ENCODE data around the gene PEDS1.
"Not testable (repeated sequence)": the region's sequence is repeated elsewhere in the genome, so short reads cannot be mapped to it uniquely, and the experiment has no call there.

PEDS1 gene

DNA sequence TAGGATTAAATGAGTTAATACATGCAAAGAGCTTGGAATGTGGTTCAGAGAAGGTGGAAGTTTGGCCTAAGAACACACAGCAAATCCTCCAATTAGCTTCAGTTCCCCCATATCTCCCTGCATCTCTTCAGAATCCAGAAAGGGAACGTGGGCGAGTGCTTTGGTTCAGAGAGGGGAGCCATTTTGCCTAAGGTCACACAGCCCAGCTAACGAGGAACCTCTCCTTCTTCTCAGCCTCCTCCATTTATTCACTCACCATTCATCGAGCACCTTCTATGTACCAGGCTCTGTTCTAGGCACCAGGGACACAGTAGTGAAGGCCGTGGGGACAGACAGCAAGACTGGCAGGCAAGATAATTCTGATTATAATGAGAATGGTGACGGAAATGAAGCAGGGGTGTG is 34.8 kb upstream of the PEDS1 start:
- Histone ChIP-seq H3K27me3 (ENCODE audit: control insufficient read depth, insufficient read depth, low read length) (no peaks in the 10 kb centered on the region), H3K9ac (ENCODE audit: low read length) (no peak overlapping the region), H3K27ac (ENCODE audit: low read depth, low read length) (no peak overlapping the region), H3K4me1 (ENCODE audit: control insufficient read depth, insufficient read depth, low read length) (peaks cover 3% of the 10 kb centered on the region), H3K36me3 (ENCODE audit: control insufficient read depth, insufficient read depth, low read length) (no peaks in the 10 kb centered on the region), H3K4me3 (ENCODE audit: low read length) (no peak overlapping the region)

DNA sequence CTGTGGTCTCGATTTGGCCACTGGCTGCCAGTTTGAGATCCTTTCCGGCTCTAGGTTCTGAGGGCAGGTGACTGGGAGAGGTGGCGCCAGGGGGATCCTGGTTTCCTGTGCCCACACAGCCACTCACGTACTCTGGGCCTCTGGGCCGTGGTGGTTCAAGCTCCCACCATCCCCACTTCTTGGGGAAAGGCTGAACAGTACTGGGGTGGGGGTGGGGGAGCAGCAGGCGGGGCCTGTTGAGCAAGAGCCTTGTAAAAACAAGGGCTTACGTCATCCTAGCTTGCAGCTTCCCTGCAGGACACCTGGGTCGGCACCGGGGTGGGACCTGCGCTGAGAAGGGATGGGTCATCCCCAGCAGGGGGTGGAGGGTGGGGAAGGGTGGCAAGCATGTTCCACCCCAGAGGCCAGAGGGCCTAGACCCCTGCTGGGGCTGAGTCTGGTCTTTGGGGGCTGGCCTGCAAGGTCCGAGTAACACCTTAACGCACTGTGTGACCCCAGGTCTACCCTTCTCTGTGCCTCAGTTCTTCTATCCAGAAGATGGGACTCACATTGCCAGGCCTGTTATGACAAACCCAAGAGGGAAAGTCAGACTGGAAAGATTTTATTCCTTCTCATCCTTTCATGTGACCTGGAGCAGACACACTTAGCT is 34.0 kb upstream of the PEDS1 start:
- Histone ChIP-seq H3K27me3 (ENCODE audit: control insufficient read depth, insufficient read depth, low read length) (no peaks in the 10 kb centered on the region), H3K4me1 (ENCODE audit: control insufficient read depth, insufficient read depth, low read length) (no peaks in the 10 kb centered on the region), H3K27ac (ENCODE audit: low read depth, low read length) (no peak overlapping the region), H3K4me3 (ENCODE audit: low read length) (no peak overlapping the region), H3K36me3 (ENCODE audit: control insufficient read depth, insufficient read depth, low read length) (no peaks in the 10 kb centered on the region), H3K9ac (ENCODE audit: low read length) (no peak overlapping the region)

DNA sequence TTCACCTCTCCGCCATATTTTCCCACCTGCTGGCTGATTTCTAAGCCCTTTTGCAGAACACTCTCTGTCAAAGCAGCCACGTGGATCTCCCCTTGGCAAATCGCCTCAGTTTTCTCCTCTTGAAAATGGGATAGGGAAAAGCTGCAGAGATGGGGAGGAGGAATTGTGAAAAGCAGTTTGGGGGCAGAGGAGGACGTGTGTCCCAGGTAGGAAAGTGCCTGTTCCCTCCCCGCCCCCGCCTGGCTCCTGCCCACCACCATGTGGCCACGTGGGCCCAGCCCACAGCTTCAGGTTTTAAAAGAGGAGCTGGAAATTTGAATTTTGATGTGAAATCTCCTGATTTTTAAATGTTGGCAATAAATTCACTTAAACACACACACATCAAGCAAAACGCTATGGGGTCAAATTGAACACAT is 33.5 kb upstream of the PEDS1 start:
- Histone ChIP-seq H3K27me3 (ENCODE audit: control insufficient read depth, insufficient read depth, low read length) (no peaks in the 10 kb centered on the region), H3K4me1 (ENCODE audit: control insufficient read depth, insufficient read depth, low read length) (no peaks in the 10 kb centered on the region), H3K27ac (ENCODE audit: low read depth, low read length) (no peak overlapping the region), H3K4me3 (ENCODE audit: low read length) (no peak overlapping the region), H3K9ac (ENCODE audit: low read length) (no peak overlapping the region), H3K36me3 (ENCODE audit: control insufficient read depth, insufficient read depth, low read length) (no peaks in the 10 kb centered on the region)

- H3K9ac ChIP-seq (ENCODE audit: low read length), result no peak overlapping the region
- H3K4me1 ChIP-seq (ENCODE audit: control insufficient read depth, insufficient read depth, low read length), result no peaks in the 10 kb centered on the region
- no peak overlapping the region for H3K4me3 ChIP-seq (ENCODE audit: low read length)
- no peaks in the 10 kb centered on the region for H3K36me3 ChIP-seq (ENCODE audit: control insufficient read depth, insufficient read depth, low read length)
- H3K27me3 ChIP-seq (ENCODE audit: control insufficient read depth, insufficient read depth, low read length), result no peaks in the 10 kb centered on the region
- no peak overlapping the region for H3K27ac ChIP-seq (ENCODE audit: low read depth, low read length)
These were observed 32.8 kb upstream of the PEDS1 start for GRCh38 chr20:50186151-50186885.

DNA sequence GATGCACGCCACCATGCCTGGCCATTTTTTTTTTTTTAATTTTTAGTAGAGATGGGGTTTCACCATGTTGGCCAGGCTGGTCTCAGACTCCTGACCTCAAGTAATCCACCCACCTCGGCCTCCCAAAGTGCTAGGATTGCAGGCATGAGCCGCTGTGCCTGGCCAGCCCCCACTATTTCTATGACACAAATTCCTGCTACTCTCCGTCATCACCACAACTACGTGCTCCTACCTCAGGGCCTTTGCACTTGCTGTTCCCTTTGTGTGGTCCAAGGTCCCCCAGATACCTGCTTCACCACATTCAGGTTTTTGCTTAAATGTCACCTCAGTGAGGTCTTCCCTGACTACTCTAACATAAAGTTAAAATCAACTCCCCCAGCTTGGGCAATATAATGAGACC is 31.9 kb upstream of the PEDS1 start:
- Histone ChIP-seq H3K4me3 (ENCODE audit: low read length) (no peak overlapping the region), H3K27me3 (ENCODE audit: control insufficient read depth, insufficient read depth, low read length) (no peaks in the 10 kb centered on the region), H3K27ac (ENCODE audit: low read depth, low read length) (no peak overlapping the region), H3K4me1 (ENCODE audit: control insufficient read depth, insufficient read depth, low read length) (no peaks in the 10 kb centered on the region), H3K36me3 (ENCODE audit: control insufficient read depth, insufficient read depth, low read length) (no peaks in the 10 kb centered on the region), H3K9ac (ENCODE audit: low read length) (no peak overlapping the region)

GRCh38 chr20:50182346-50182745 is 28.8 kb upstream of the PEDS1 start:
- H3K36me3 ChIP-seq (ENCODE audit: control insufficient read depth, insufficient read depth, low read length), result no peaks in the 10 kb centered on the region
- no peak overlapping the region for H3K4me3 ChIP-seq (ENCODE audit: low read length)
- no peaks in the 10 kb centered on the region for H3K4me1 ChIP-seq (ENCODE audit: control insufficient read depth, insufficient read depth, low read length)
- H3K9ac ChIP-seq (ENCODE audit: low read length), result no peak overlapping the region
- no peak overlapping the region for H3K27ac ChIP-seq (ENCODE audit: low read depth, low read length)
- no peaks in the 10 kb centered on the region for H3K27me3 ChIP-seq (ENCODE audit: control insufficient read depth, insufficient read depth, low read length)

DNA sequence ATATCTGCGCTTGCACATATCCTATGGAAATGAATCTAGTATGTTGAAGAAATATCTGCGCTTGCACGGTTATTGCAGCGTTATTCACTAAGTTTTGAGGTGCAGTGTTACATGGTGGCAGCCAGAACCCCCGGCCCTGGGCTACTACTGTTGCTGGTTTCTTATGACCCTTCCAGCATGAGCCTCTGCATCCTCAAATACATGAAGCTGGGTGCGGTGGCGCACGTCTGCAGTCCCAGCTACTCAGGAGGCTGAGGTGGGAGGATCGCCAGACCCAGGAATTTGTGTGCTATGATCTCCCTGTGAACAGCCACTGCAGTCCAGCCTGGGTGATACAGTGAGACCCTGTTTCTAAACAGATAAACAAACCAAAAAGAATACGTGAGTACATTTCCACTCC is 27.8 kb upstream of the PEDS1 start:
- no peak overlapping the region for H3K4me3 ChIP-seq (ENCODE audit: low read length)
- no peaks in the 10 kb centered on the region for H3K36me3 ChIP-seq (ENCODE audit: control insufficient read depth, insufficient read depth, low read length)
- no peak overlapping the region for H3K27ac ChIP-seq (ENCODE audit: low read depth, low read length)
- H3K27me3 ChIP-seq (ENCODE audit: control insufficient read depth, insufficient read depth, low read length), result no peaks in the 10 kb centered on the region
- no peak overlapping the region for H3K9ac ChIP-seq (ENCODE audit: low read length)
- H3K4me1 ChIP-seq (ENCODE audit: control insufficient read depth, insufficient read depth, low read length), result no peaks in the 10 kb centered on the region

DNA sequence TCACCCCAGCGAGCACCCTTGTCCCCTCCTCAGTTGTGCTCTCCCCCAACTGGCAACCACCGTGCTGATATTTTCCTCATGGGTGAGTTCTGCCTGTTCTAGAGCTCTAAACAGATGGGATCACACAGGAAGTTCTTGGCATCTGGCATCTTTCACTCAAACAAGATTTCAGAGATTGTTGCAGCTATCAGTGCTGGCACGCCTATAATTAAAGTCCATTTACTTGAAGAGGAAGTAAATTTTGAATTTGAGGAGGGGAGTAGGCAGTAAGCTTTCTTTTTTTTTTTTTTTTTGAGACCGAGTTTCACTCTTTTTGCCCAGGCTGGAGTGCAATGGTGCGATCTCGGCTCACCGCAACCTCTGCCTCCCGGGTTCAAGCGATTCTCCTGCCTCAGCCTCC is 25.1 kb upstream of the PEDS1 start:
- not testable (repeated sequence) for H3K36me3 ChIP-seq (ENCODE audit: control insufficient read depth, insufficient read depth, low read length); H3K27ac ChIP-seq (ENCODE audit: low read depth, low read length); H3K4me3 ChIP-seq (ENCODE audit: low read length); H3K27me3 ChIP-seq (ENCODE audit: control insufficient read depth, insufficient read depth, low read length); H3K4me1 ChIP-seq (ENCODE audit: control insufficient read depth, insufficient read depth, low read length); H3K9ac ChIP-seq (ENCODE audit: low read length)

DNA sequence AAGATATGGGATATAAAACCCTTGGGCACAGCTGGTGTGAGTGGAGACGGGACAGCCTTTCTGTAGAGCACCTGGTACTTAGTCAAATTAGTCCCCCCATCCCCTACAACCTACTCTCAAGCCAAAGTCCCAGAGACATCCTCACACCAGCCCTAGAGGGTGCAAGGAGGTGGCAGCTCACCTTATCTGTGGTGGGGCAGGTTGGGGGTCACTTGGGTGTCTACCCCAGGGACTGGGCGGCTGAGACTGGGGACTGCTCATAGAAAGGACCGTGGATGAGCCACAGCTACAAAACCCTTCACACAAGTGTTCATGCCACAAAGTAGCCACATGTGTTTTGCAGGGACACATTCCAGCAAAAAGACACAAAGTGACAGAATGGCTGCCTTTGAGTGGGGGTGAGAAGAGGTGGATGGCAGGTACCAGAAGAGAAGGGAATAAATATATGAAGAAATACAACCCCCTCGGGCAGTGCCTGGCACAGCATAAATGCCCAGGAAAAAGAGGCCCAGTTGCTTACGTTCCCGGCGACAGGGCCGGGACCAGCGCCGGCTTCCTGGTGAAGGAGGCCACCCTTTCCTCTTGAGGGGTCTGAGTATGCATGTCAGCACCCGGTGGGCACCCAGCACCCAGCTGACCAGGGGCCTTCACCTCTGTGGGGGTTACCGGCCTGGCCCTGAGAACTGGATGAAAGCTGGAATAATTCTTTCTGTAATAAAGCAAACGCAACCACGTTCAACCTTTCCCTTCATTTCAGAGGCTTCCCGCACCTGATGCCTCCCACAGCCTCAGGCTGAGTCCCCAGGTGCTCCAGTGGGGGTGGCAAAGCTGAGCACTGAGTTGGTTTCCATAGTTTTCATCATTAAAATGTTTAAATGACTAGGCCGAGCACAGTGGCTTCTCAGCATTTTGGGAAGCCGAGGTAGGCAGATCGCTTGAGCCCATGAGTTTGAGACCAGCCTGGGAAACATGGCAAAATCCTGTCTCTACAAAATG is 22.7 kb upstream of the PEDS1 start:
- no peak overlapping the region for H3K27ac ChIP-seq (ENCODE audit: low read depth, low read length)
- H3K9ac ChIP-seq (ENCODE audit: low read length), result no peak overlapping the region
- no peaks in the 10 kb centered on the region for H3K36me3 ChIP-seq (ENCODE audit: control insufficient read depth, insufficient read depth, low read length)
- H3K4me3 ChIP-seq (ENCODE audit: low read length), result no peak overlapping the region
- no peaks in the 10 kb centered on the region for H3K27me3 ChIP-seq (ENCODE audit: control insufficient read depth, insufficient read depth, low read length)
- peaks cover 6% of the 10 kb centered on the region for H3K4me1 ChIP-seq (ENCODE audit: control insufficient read depth, insufficient read depth, low read length)

DNA sequence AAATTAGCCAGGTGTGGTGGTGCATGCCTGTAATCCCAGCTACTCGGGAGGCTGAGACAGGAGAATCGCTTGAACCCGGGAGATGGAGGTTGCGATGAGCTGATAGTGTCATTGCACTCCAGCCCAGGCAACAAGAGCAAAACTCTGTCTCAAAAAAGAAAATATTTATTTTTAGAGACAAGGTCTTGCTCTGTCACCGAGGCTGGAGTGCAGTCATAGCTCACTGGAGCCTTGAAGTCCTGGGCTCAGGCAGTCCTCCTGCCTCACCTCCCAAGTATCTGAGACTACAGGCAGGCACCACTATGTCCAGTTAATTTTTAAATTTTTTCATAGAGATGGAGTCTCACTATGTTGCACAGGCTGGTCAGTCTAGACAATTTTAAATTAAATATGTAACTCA is 20.9 kb upstream of the PEDS1 start:
- Histone ChIP-seq H3K27ac (ENCODE audit: low read depth, low read length) (no peak overlapping the region), H3K4me3 (ENCODE audit: low read length) (no peak overlapping the region), H3K9ac (ENCODE audit: low read length) (no peak overlapping the region), H3K27me3 (ENCODE audit: control insufficient read depth, insufficient read depth, low read length) (no peaks in the 10 kb centered on the region), H3K4me1 (ENCODE audit: control insufficient read depth, insufficient read depth, low read length) (peaks cover 6% of the 10 kb centered on the region), H3K36me3 (ENCODE audit: control insufficient read depth, insufficient read depth, low read length) (no peaks in the 10 kb centered on the region)

GRCh38 chr20:50172347-50173013 is 19.0 kb upstream of the PEDS1 start:
- peaks cover 10% of the 10 kb centered on the region for H3K4me1 ChIP-seq (ENCODE audit: control insufficient read depth, insufficient read depth, low read length)
- peak overlapping the region; percentile 84 for H3K27ac ChIP-seq (ENCODE audit: low read depth, low read length)
- H3K9ac ChIP-seq (ENCODE audit: low read length), result peak overlapping the region; percentile 59
- no peaks in the 10 kb centered on the region for H3K27me3 ChIP-seq (ENCODE audit: control insufficient read depth, insufficient read depth, low read length)
- H3K4me3 ChIP-seq (ENCODE audit: low read length), result peak overlapping the region; percentile 74
- H3K36me3 ChIP-seq (ENCODE audit: control insufficient read depth, insufficient read depth, low read length), result no peaks in the 10 kb centered on the region

Measured in rectal smooth muscle tissue (tissue), 1 donor.